ENCODE data around the gene SQOR.

GRCh38 chr15:45646220-45646619 lies 11.4 kb downstream of the SQOR start:
- TF ChIP-seq POLR2A (IDR thresholded peaks at IDR 0.05): no peak
- no peak for TF ChIP-seq CTCF (IDR thresholded peaks at IDR 0.05)

All from testis (tissue), 2 donors.